ENCODE results near the gene ARHGAP4.

Gene ARHGAP4

GRCh38 chrX:153879741-153880439 is 46.2 kb downstream of the ARHGAP4 start:
- in situ Hi-C loops (cut with HindIII; ENCODE audit: low pct_ligation_motif_present, low sequenced_read_pairs), result no loop called here
- no peak overlapping the region for H3K27ac ChIP-seq
- peaks cover 2% of the 10 kb centered on the region for H3K27me3 ChIP-seq (replicated peaks)
- H3K36me3 ChIP-seq (replicated peaks), result no peaks in the 10 kb centered on the region
- no peak overlapping the region for H3K4me3 ChIP-seq (ENCODE audit: low read depth, low read length)
- no peak for TF ChIP-seq CTCF (IDR thresholded peaks at IDR 0.05; ENCODE audit: low read depth, low read length, missing control alignments)
- no peak for DNase-seq

GRCh38 chrX:153878969-153879653 is 47.0 kb downstream of the ARHGAP4 start:
- no peak for TF ChIP-seq CTCF (IDR thresholded peaks at IDR 0.05; ENCODE audit: low read depth, low read length, missing control alignments)
- no peak overlapping the region for H3K27ac ChIP-seq
- no peaks in the 10 kb centered on the region for H3K36me3 ChIP-seq (replicated peaks)
- no peak overlapping the region for H3K4me3 ChIP-seq (ENCODE audit: low read depth, low read length)
- H3K27me3 ChIP-seq (replicated peaks), result peaks cover 3% of the 10 kb centered on the region
- DNase-seq, result no peak
- in situ Hi-C loops (cut with HindIII; ENCODE audit: low pct_ligation_motif_present, low sequenced_read_pairs), result no loop called here

GRCh38 chrX:153878345-153878744 is 47.7 kb downstream of the ARHGAP4 start:
- Histone ChIP-seq H3K36me3 (replicated peaks) (no peaks in the 10 kb centered on the region), H3K27ac (no peak overlapping the region), H3K27me3 (replicated peaks) (peaks cover 3% of the 10 kb centered on the region), H3K4me3 (ENCODE audit: low read depth, low read length) (no peak overlapping the region)
- in situ Hi-C loops (cut with HindIII; ENCODE audit: low pct_ligation_motif_present, low sequenced_read_pairs), result no loop called here
- DNase-seq, result no peak
- TF ChIP-seq CTCF (IDR thresholded peaks at IDR 0.05; ENCODE audit: low read depth, low read length, missing control alignments), result no peak

GRCh38 chrX:153877571-153878261 is 48.3 kb downstream of the ARHGAP4 start:
- no peak for TF ChIP-seq CTCF (IDR thresholded peaks at IDR 0.05; ENCODE audit: low read depth, low read length, missing control alignments)
- Histone ChIP-seq H3K4me3 (ENCODE audit: low read depth, low read length) (no peak overlapping the region), H3K36me3 (replicated peaks) (no peaks in the 10 kb centered on the region), H3K27me3 (replicated peaks) (peaks cover 3% of the 10 kb centered on the region), H3K27ac (no peak overlapping the region)
- in situ Hi-C loops (cut with HindIII; ENCODE audit: low pct_ligation_motif_present, low sequenced_read_pairs), result no loop called here
- no peak for DNase-seq

- Histone ChIP-seq H3K4me3 (ENCODE audit: low read depth, low read length) (no peak overlapping the region), H3K27ac (no peak overlapping the region), H3K36me3 (replicated peaks) (no peaks in the 10 kb centered on the region), H3K27me3 (replicated peaks) (peaks cover 3% of the 10 kb centered on the region)
- no peak for TF ChIP-seq CTCF (IDR thresholded peaks at IDR 0.05; ENCODE audit: low read depth, low read length, missing control alignments)
- no peak for DNase-seq
- in situ Hi-C loops (cut with HindIII; ENCODE audit: low pct_ligation_motif_present, low sequenced_read_pairs), result no loop called here
Measured at GRCh38 chrX:153876112-153876491, 50.0 kb downstream of the ARHGAP4 start.
